Epithelial cell of proximal tubule (primary cell): ENCODE data around the gene XRRA1. TPM values are rescaled to one million over a fixed set of nuclear protein-coding genes. Genes with fewer than 3 reads are reported as not detected.

Experiments
- DNase-seq: peaks from one replicate; pipeline ENCODE4 v3.0.0-alpha.2; 2011; ENCODE audit warnings: low read depth
- H3K4me3 ChIP-seq: 2 replicates; pipeline ENCODE4 v1.5.1; 2011; ENCODE audit warnings: low read depth, mild to moderate bottlenecking, low read length
- total RNA-seq: library from RNA; depleted of rRNA; stranded (reverse); fragments of >200 nt; gene quantifications from 2 replicates; pipeline ENCODE4 v1.2.3, GENCODE V29; 2015
- TF ChIP-seq, protein P1 (sequence below): conservative IDR thresholded peaks from 2 replicates; pipeline ENCODE4 v1.5.1; 2012; ENCODE audit warnings: low read depth, mild to moderate bottlenecking, low read length

The XRRA1 gene
- total RNA-seq, 1 donor from 2014 or later, result 5.1 TPM

DNA sequence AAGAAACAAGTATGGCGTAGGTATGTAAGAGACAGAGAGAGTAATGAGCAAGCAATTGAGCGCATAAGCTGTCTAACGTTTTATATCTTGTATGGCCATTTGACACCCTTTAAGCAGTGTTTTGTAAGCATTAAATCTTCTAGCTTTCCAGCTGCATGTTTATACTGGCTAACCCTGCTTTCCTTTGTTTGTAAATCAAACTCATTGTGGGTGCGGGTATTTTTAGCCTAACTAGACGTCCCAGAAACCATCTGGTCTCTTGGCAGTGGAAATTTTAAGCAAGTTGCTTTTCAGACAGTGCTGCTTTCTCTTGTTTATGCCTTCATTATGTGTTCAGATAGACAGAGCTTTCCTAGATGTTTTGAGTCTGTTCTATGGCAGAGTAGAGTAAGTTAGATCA lies 126.7 kb downstream of the XRRA1 start:
- DNase-seq, result no peak

DNA sequence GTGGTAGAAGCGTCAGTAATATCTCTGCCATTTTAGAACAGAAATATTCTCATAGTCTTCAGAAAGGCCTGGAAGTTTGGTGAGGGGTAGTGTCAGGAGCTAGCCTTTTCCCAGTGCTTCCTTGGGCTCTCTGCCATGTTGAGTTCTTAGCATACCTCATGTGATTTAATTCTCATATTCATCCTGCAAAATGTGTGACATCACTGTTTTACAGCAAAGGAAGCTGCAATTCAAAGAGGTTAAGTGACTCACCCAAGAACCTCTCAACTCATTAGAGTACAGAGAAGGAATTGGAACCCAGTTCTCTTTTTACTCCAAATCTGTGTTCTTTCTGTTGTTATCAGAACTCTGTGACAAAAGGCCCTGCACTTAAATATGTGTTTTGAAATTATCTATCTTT lies 128.1 kb downstream of the XRRA1 start:
- H3K4me3 ChIP-seq, result no peak overlapping the region
- TF ChIP-seq, protein P1, sequence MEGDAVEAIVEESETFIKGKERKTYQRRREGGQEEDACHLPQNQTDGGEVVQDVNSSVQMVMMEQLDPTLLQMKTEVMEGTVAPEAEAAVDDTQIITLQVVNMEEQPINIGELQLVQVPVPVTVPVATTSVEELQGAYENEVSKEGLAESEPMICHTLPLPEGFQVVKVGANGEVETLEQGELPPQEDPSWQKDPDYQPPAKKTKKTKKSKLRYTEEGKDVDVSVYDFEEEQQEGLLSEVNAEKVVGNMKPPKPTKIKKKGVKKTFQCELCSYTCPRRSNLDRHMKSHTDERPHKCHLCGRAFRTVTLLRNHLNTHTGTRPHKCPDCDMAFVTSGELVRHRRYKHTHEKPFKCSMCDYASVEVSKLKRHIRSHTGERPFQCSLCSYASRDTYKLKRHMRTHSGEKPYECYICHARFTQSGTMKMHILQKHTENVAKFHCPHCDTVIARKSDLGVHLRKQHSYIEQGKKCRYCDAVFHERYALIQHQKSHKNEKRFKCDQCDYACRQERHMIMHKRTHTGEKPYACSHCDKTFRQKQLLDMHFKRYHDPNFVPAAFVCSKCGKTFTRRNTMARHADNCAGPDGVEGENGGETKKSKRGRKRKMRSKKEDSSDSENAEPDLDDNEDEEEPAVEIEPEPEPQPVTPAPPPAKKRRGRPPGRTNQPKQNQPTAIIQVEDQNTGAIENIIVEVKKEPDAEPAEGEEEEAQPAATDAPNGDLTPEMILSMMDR, result no peak
- peak; percentile 23 for DNase-seq

More for the DNA sequence above, 126.7 kb downstream of the XRRA1 start:
- TF ChIP-seq, protein P1, result no peak
- no peak overlapping the region for H3K4me3 ChIP-seq

DNA sequence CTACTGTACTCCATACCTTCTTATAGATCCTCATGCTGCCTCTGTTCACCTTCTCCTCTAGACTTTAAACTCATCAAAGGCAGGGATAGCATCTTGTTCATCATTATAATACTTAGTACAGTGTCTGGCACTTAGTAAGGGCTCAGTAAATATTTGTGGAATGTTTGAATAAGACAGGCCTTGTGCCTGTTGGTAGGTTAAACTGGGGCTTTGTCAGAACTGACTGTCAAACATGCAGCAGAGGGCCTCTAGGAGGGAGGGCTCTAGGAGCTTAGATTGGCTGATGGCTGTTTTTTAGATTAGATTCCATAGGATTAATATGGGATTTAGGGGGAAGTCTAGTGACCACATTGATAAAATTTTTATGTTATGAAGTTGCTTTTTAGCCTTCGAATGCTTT lies 129.5 kb downstream of the XRRA1 start:
- TF ChIP-seq, protein P1, result no peak
- no peak for DNase-seq
- H3K4me3 ChIP-seq, result no peak overlapping the region

DNA sequence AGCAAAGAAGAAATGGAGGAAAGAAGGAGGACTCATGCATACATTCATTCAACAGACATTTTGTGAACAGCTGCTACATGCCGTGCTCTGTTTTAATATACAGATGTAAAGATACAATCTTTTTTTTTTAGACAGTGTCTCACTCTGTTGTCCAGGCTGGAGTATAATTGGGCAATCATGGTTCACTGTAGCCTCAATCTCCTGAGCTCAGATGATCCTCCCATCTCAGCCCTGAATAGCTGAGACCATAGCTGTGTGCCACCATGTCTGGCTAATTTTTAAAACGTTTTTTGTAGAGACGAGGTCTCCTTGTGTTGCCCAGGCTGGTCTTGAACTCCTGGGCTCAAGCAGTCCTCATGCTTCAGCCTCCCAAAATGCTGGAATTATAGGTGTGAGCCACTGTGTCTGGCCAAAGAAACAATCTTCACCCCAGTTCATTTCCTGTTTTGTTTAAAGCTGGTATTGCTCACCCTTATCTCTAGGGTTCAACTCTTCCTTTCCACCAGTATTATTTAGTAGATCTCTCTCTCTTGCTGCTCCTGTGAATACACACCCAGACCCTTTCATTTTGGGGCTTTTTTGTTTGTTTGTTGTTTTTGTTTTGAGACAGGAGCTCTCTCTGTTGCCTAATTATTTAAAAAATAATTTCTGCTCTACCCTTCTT lies 130.5 kb downstream of the XRRA1 start:
- no peak for DNase-seq
- no peak overlapping the region for H3K4me3 ChIP-seq
- TF ChIP-seq, protein P1, result no peak

DNA sequence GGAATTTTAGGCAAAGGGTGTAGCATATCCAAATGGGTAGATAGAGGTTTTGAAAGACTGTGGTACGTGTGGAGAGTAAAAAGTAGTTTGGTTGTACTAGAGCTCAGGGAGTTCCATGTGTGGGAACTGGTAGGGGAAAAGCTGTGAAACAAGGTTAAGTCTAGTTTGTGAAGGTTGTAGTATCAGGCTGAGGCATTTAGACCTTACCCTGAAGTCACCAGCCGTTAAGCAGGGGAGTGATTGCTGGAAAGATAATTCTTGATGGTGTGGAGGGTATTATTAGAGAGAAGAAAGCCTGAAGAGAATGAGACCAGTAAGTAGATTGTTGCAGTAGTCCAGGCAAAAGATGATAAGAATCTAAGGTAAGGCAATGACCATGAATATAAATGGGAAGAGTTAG lies 132.2 kb downstream of the XRRA1 start:
- no peak for DNase-seq
- TF ChIP-seq, protein P1, result no peak
- no peak overlapping the region for H3K4me3 ChIP-seq

DNA sequence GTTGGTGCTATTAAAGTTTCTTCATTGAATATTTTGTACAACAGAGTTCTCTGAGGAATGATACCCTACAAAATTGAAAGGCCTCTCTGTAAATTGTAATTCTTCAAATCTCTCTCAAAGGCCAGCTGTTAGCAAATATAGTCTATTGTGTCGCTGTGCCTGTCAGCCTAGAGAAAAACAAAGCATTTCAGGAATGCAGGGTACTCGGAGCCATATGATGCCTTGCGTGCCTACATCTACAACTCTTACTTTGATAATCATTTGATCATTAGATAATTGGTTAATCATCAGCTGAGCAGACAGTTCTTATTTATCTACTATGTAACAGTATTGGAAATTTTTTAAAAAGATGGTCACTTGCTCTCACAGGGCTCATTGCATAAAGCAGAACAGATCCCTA lies 132.9 kb downstream of the XRRA1 start:
- TF ChIP-seq, protein P1, result no peak
- no peak for DNase-seq
- no peak overlapping the region for H3K4me3 ChIP-seq

DNA sequence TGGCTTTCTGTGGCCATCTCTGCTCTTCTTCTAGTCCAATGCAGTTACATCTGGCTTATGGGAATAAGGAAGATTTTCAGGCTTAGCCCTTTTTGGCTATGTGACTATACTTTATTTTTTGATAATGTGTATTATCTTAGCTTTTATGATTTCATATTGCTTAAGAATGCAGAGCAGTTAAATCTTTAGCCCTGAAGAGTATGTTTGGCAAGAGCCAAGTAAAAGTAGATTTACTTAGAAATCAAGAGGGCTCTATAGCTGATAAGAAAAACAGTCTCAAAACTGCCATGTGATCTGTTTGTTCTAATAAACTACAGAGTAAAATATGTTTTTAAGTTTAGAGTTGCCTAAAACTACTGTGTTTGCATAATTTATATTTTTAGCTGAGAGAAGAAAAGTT lies 139.1 kb downstream of the XRRA1 start:
- TF ChIP-seq, protein P1, result no peak
- H3K4me3 ChIP-seq, result no peak overlapping the region
- no peak for DNase-seq
